HEK293 (cell line): Measurements from ENCODE around the gene NFKBIL1.
A peak's percentile ranks its signal among the peaks of the same experiment; 100 is the strongest.

ENCODE experiments used
- BCL11B ChIP-seq: fragments of 450-650 bp; formaldehyde crosslinking; IDR thresholded peaks from 2 replicates; pipeline ENCODE4 v1.5.1; 2016; ENCODE audit warnings: low read depth, missing biosample characterization, missing genetic modification characterization
- GLI4 ChIP-seq: fragments of 450-650 bp; formaldehyde crosslinking; IDR thresholded peaks from 2 replicates; pipeline ENCODE4 v1.5.1; 2016; ENCODE audit warnings: missing biosample characterization, missing genetic modification characterization
- GLIS1 ChIP-seq: fragments of 450-650 bp; formaldehyde crosslinking; IDR thresholded peaks from 2 replicates; pipeline ENCODE4 v1.5.1; 2016; ENCODE audit warnings: missing biosample characterization, missing genetic modification characterization
- HOXD13 ChIP-seq: sonication (generic); formaldehyde crosslinking; IDR thresholded peaks from 2 replicates; pipeline ENCODE4 v1.8.0; 2022; ENCODE audit warnings: missing genetic modification reagents, borderline replicate concordance
- IKZF3 ChIP-seq: fragments of 450-650 bp; IDR thresholded peaks from 2 replicates; pipeline ENCODE4 v1.5.0; 2018; ENCODE audit warnings: missing biosample characterization, mild to moderate bottlenecking, missing genetic modification characterization, moderate library complexity
- KLF1 ChIP-seq: fragments of 450-650 bp; formaldehyde crosslinking; IDR thresholded peaks from 2 replicates; pipeline ENCODE4 v1.5.1; 2016; ENCODE audit warnings: missing biosample characterization, missing genetic modification characterization
- KLF16 ChIP-seq: fragments of 450-650 bp; formaldehyde crosslinking; IDR thresholded peaks from 2 replicates; pipeline ENCODE4 v1.5.1; 2017; ENCODE audit warnings: missing biosample characterization, missing genetic modification characterization
- MYNN ChIP-seq: fragments of 450-650 bp; formaldehyde crosslinking; IDR thresholded peaks from 2 replicates; pipeline ENCODE4 v1.5.1; 2016; ENCODE audit warnings: missing biosample characterization, missing genetic modification characterization, borderline replicate concordance
- SCRT2 ChIP-seq: fragments of 450-650 bp; formaldehyde crosslinking; IDR thresholded peaks from 2 replicates; pipeline ENCODE4 v1.5.1; 2016; ENCODE audit warnings: missing biosample characterization, missing genetic modification characterization
- SP2 ChIP-seq: fragments of 450-650 bp; formaldehyde crosslinking; IDR thresholded peaks from 2 replicates; pipeline ENCODE4 v1.5.1; 2016; ENCODE audit warnings: missing biosample characterization, missing genetic modification characterization
- WT1 ChIP-seq: fragments of 450-650 bp; formaldehyde crosslinking; IDR thresholded peaks from 2 replicates; pipeline ENCODE4 v1.5.1; 2016; ENCODE audit warnings: missing biosample characterization, missing genetic modification characterization
- ZBTB20 ChIP-seq: fragments of 450-650 bp; formaldehyde crosslinking; IDR thresholded peaks from 2 replicates; pipeline ENCODE4 v1.5.1; 2016; ENCODE audit warnings: missing biosample characterization, missing genetic modification characterization
- ZNF146 ChIP-seq: fragments of 450-650 bp; formaldehyde crosslinking; IDR thresholded peaks from 2 replicates; pipeline ENCODE4 v1.5.1; 2016; ENCODE audit warnings: missing biosample characterization, missing genetic modification characterization
- ZNF341 ChIP-seq: fragments of 450-650 bp; formaldehyde crosslinking; IDR thresholded peaks from 2 replicates; pipeline ENCODE4; 2016; ENCODE audit warnings: low read depth, missing biosample characterization, missing genetic modification characterization
- ZNF514 ChIP-seq: fragments of 450-650 bp; formaldehyde crosslinking; IDR thresholded peaks from 2 replicates; pipeline ENCODE4 v1.5.1; 2016; ENCODE audit warnings: missing biosample characterization, missing genetic modification characterization
- ZNF530 ChIP-seq: fragments of 450-650 bp; formaldehyde crosslinking; IDR thresholded peaks from 2 replicates; pipeline ENCODE4 v1.5.1; 2016; ENCODE audit warnings: low read depth, missing biosample characterization, missing genetic modification characterization
- ZNF600 ChIP-seq: fragments of 450-650 bp; formaldehyde crosslinking; IDR thresholded peaks from 2 replicates; pipeline ENCODE4 v1.5.1; 2016; ENCODE audit warnings: missing biosample characterization, missing genetic modification characterization
- ZNF623 ChIP-seq: fragments of 450-650 bp; formaldehyde crosslinking; IDR thresholded peaks from 2 replicates; pipeline ENCODE4 v1.5.1; 2016; ENCODE audit warnings: missing biosample characterization, missing genetic modification characterization
- ZNF660 ChIP-seq: fragments of 450-650 bp; IDR thresholded peaks from 2 replicates; pipeline ENCODE4 v1.5.1; 2018; ENCODE audit warnings: missing biosample characterization, mild to moderate bottlenecking, missing genetic modification characterization
- TF ChIP-seq, protein P1 (sequence below): fragments of 450-650 bp; formaldehyde crosslinking; IDR thresholded peaks from 2 replicates; pipeline ENCODE4 v1.5.1; 2016; ENCODE audit warnings: missing biosample characterization, missing genetic modification characterization
- TF ChIP-seq, protein P2 (sequence below): fragments of 450-650 bp; formaldehyde crosslinking; IDR thresholded peaks from 2 replicates; pipeline ENCODE4 v1.5.0; 2017; ENCODE audit warnings: missing biosample characterization, missing genetic modification characterization, borderline replicate concordance
- TF ChIP-seq, protein P3 (sequence below): fragments of 450-650 bp; formaldehyde crosslinking; IDR thresholded peaks from 2 replicates; pipeline ENCODE4; 2016; ENCODE audit warnings: missing biosample characterization, missing genetic modification characterization
- TF ChIP-seq, protein P4 (sequence below): fragments of 450-650 bp; formaldehyde crosslinking; IDR thresholded peaks from 2 replicates; pipeline ENCODE4 v1.5.1; 2016; ENCODE audit warnings: missing biosample characterization, missing genetic modification characterization
- TF ChIP-seq, protein P5 (sequence below): fragments of 450-650 bp; formaldehyde crosslinking; IDR thresholded peaks from 2 replicates; pipeline ENCODE4 v1.5.1; 2016; ENCODE audit warnings: missing biosample characterization, missing genetic modification characterization
- TF ChIP-seq, protein P6 (sequence below): fragments of 450-650 bp; formaldehyde crosslinking; IDR thresholded peaks from 2 replicates; pipeline ENCODE4 v1.5.1; 2017; ENCODE audit warnings: missing biosample characterization, missing genetic modification characterization
- TF ChIP-seq, protein P7 (sequence below): fragments of 450-650 bp; formaldehyde crosslinking; optimal IDR thresholded peaks from 2 replicates; pipeline ENCODE3; 2016; ENCODE audit warnings: missing biosample characterization, mild to moderate bottlenecking, missing genetic modification characterization

Gene NFKBIL1

DNA sequence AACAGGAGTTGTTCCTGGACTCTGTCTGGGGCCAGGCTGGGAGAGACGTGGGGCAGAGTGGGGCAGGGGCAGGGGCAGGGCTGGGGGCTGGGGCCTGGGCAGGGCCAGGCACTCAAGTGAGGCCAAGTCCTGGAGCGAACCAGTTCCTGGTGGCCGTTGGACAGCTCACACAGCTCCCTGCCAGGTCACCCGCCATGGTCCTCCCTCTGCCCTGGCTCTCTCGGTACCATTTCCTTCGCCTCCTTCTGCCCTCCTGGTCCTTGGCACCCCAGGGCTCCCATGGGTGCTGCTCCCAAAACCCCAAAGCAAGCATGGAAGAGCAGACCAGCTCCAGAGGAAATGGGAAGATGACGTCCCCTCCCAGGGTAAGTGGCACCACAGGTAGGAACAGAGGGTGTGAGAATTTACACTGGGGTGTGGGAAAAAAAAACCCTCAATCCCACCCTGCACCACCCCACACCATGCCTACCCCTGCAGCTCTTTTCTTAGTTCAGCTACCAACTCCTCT is 18.5 kb upstream of the NFKBIL1 start, which contains the start of gene MCCD1 (continued):
- TF ChIP-seq, protein P1, sequence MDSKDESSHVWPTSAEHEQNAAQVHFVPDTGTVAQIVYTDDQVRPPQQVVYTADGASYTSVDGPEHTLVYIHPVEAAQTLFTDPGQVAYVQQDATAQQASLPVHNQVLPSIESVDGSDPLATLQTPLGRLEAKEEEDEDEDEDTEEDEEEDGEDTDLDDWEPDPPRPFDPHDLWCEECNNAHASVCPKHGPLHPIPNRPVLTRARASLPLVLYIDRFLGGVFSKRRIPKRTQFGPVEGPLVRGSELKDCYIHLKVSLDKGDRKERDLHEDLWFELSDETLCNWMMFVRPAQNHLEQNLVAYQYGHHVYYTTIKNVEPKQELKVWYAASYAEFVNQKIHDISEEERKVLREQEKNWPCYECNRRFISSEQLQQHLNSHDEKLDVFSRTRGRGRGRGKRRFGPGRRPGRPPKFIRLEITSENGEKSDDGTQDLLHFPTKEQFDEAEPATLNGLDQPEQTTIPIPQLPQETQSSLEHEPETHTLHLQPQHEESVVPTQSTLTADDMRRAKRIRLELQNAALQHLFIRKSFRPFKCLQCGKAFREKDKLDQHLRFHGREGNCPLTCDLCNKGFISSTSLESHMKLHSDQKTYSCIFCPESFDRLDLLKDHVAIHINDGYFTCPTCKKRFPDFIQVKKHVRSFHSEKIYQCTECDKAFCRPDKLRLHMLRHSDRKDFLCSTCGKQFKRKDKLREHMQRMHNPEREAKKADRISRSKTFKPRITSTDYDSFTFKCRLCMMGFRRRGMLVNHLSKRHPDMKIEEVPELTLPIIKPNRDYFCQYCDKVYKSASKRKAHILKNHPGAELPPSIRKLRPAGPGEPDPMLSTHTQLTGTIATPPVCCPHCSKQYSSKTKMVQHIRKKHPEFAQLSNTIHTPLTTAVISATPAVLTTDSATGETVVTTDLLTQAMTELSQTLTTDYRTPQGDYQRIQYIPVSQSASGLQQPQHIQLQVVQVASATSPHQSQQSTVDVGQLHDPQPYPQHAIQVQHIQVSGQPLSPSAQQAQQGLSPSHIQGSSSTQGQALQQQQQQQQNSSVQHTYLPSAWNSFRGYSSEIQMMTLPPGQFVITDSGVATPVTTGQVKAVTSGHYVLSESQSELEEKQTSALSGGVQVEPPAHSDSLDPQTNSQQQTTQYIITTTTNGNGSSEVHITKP (tag by site-specific recombination): peak; percentile 50; the same call in 1 of the 2 replicates
- no peak for TF ChIP-seq SP2
- TF ChIP-seq, protein P2, sequence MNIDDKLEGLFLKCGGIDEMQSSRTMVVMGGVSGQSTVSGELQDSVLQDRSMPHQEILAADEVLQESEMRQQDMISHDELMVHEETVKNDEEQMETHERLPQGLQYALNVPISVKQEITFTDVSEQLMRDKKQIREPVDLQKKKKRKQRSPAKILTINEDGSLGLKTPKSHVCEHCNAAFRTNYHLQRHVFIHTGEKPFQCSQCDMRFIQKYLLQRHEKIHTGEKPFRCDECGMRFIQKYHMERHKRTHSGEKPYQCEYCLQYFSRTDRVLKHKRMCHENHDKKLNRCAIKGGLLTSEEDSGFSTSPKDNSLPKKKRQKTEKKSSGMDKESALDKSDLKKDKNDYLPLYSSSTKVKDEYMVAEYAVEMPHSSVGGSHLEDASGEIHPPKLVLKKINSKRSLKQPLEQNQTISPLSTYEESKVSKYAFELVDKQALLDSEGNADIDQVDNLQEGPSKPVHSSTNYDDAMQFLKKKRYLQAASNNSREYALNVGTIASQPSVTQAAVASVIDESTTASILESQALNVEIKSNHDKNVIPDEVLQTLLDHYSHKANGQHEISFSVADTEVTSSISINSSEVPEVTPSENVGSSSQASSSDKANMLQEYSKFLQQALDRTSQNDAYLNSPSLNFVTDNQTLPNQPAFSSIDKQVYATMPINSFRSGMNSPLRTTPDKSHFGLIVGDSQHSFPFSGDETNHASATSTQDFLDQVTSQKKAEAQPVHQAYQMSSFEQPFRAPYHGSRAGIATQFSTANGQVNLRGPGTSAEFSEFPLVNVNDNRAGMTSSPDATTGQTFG (tag by site-specific recombination): no peak
- TF ChIP-seq IKZF3 (tag by site-specific recombination): peak; percentile 63
- TF ChIP-seq, protein P3, sequence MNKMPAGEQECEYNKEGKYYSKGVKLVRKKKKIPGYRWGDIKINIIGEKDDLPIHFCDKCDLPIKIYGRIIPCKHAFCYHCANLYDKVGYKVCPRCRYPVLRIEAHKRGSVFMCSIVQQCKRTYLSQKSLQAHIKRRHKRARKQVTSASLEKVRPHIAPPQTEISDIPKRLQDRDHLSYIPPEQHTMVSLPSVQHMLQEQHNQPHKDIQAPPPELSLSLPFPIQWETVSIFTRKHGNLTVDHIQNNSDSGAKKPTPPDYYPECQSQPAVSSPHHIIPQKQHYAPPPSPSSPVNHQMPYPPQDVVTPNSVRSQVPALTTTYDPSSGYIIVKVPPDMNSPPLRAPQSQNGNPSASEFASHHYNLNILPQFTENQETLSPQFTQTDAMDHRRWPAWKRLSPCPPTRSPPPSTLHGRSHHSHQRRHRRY: no peak
- no peak for TF ChIP-seq BCL11B (tag by site-specific recombination)
- TF ChIP-seq ZNF514: no peak
- TF ChIP-seq HOXD13 (CRISPR knock-in tag): no peak
- TF ChIP-seq KLF16: no peak
- TF ChIP-seq, protein P4, sequence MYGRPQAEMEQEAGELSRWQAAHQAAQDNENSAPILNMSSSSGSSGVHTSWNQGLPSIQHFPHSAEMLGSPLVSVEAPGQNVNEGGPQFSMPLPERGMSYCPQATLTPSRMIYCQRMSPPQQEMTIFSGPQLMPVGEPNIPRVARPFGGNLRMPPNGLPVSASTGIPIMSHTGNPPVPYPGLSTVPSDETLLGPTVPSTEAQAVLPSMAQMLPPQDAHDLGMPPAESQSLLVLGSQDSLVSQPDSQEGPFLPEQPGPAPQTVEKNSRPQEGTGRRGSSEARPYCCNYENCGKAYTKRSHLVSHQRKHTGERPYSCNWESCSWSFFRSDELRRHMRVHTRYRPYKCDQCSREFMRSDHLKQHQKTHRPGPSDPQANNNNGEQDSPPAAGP (tag by site-specific recombination): 0 out of 2 replicates have a peak, but pooled peaks have one; percentile 37
- TF ChIP-seq GLIS1 (tag by site-specific recombination): no peak
- no peak for TF ChIP-seq WT1 (tag by site-specific recombination)
- TF ChIP-seq ZNF600: peak; percentile 16; the same call in 1 of the 2 replicates
- no peak for TF ChIP-seq ZNF530 (tag by site-specific recombination)
- TF ChIP-seq MYNN (tag by site-specific recombination): no peak
- TF ChIP-seq ZNF660: no peak
- no peak for TF ChIP-seq ZNF146 (tag by site-specific recombination)
- no peak for TF ChIP-seq ZNF623
- TF ChIP-seq ZBTB20 (tag by site-specific recombination): 0 out of 2 replicates have a peak, but pooled peaks have one; percentile 9
- TF ChIP-seq SCRT2: 0 out of 2 replicates have a peak, but pooled peaks have one; percentile 46
- TF ChIP-seq ZNF341 (tag by site-specific recombination): peak; percentile 8; the same call in 1 of the 2 replicates
- TF ChIP-seq, protein P5, sequence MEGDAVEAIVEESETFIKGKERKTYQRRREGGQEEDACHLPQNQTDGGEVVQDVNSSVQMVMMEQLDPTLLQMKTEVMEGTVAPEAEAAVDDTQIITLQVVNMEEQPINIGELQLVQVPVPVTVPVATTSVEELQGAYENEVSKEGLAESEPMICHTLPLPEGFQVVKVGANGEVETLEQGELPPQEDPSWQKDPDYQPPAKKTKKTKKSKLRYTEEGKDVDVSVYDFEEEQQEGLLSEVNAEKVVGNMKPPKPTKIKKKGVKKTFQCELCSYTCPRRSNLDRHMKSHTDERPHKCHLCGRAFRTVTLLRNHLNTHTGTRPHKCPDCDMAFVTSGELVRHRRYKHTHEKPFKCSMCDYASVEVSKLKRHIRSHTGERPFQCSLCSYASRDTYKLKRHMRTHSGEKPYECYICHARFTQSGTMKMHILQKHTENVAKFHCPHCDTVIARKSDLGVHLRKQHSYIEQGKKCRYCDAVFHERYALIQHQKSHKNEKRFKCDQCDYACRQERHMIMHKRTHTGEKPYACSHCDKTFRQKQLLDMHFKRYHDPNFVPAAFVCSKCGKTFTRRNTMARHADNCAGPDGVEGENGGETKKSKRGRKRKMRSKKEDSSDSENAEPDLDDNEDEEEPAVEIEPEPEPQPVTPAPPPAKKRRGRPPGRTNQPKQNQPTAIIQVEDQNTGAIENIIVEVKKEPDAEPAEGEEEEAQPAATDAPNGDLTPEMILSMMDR: no peak
- TF ChIP-seq, protein P6, sequence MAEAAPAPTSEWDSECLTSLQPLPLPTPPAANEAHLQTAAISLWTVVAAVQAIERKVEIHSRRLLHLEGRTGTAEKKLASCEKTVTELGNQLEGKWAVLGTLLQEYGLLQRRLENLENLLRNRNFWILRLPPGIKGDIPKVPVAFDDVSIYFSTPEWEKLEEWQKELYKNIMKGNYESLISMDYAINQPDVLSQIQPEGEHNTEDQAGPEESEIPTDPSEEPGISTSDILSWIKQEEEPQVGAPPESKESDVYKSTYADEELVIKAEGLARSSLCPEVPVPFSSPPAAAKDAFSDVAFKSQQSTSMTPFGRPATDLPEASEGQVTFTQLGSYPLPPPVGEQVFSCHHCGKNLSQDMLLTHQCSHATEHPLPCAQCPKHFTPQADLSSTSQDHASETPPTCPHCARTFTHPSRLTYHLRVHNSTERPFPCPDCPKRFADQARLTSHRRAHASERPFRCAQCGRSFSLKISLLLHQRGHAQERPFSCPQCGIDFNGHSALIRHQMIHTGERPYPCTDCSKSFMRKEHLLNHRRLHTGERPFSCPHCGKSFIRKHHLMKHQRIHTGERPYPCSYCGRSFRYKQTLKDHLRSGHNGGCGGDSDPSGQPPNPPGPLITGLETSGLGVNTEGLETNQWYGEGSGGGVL: peak; percentile 58
- no peak for TF ChIP-seq GLI4 (tag by site-specific recombination)
- TF ChIP-seq KLF1 (tag by site-specific recombination): peak; percentile 52; the same call in 1 of the 2 replicates
- TF ChIP-seq, protein P7, sequence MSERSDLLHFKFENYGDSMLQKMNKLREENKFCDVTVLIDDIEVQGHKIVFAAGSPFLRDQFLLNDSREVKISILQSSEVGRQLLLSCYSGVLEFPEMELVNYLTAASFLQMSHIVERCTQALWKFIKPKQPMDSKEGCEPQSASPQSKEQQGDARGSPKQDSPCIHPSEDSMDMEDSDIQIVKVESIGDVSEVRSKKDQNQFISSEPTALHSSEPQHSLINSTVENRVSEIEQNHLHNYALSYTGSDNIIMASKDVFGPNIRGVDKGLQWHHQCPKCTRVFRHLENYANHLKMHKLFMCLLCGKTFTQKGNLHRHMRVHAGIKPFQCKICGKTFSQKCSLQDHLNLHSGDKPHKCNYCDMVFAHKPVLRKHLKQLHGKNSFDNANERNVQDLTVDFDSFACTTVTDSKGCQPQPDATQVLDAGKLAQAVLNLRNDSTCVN (tag by site-specific recombination): peak; percentile 13
- TF ChIP-seq, all 188 proteins: peak for 17
